Measurements from ENCODE around the gene TOX2.

TOX2 gene

DNA sequence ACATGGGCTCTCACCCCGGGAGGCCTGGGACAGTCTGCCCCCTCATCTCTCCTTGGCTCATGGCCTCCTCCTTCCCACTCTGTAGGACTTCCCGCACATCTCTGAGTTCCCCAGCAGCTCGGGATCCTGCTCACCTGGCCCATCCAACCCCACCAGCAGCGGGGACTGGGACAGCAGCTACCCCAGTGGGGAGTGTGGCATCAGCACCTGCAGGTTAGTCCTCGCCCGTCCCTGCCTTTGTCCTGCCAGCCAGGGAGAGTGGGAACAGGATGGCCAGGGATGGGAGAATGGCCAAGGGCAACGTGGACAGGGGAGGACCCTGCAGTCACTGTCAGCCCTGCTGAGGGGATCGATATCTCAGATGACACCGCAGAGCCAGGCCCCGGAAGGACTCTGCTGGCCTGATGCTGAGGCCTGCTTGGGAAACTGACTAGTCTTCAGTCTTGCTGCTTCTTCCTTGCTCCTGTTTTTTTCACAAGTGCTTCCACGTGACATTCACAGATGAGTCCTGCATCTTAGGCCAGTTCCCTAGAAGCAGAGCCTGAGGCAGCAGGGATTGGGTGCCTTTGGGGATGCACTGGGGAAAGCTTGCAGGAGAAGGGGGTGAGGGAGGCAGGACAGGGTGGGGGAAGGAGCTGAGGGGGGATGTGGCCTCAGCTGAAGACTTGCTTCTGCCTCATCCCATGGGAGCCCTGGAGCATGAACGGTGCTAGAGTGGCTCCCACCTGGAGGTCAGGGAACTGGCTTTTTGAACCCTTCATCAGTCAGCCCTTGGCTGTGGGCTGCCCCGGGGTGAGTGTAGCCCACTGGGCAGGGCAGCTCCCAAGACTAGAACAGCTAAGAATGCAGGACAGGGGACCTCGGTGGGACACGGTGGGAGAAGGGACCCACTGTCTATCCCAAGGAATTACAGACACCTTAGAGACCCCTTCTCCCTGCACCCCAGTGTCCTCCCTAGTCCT lies 152.3 kb downstream of the TOX2 start:
- no peaks in the 10 kb centered on the region for H3K9me3 ChIP-seq
- no peaks in the 10 kb centered on the region for H3K27me3 ChIP-seq
- H3K4me3 ChIP-seq (ENCODE audit: low read depth, low read length), result no peak overlapping the region
- H3K36me3 ChIP-seq, result no peaks in the 10 kb centered on the region
- TF ChIP-seq, protein P1, sequence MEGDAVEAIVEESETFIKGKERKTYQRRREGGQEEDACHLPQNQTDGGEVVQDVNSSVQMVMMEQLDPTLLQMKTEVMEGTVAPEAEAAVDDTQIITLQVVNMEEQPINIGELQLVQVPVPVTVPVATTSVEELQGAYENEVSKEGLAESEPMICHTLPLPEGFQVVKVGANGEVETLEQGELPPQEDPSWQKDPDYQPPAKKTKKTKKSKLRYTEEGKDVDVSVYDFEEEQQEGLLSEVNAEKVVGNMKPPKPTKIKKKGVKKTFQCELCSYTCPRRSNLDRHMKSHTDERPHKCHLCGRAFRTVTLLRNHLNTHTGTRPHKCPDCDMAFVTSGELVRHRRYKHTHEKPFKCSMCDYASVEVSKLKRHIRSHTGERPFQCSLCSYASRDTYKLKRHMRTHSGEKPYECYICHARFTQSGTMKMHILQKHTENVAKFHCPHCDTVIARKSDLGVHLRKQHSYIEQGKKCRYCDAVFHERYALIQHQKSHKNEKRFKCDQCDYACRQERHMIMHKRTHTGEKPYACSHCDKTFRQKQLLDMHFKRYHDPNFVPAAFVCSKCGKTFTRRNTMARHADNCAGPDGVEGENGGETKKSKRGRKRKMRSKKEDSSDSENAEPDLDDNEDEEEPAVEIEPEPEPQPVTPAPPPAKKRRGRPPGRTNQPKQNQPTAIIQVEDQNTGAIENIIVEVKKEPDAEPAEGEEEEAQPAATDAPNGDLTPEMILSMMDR (IDR thresholded peaks at IDR 0.05; ENCODE audit: low read depth, low read length), result no peak
- DNase-seq, result no peak
- H3K4me1 ChIP-seq, result no peaks in the 10 kb centered on the region

DNA sequence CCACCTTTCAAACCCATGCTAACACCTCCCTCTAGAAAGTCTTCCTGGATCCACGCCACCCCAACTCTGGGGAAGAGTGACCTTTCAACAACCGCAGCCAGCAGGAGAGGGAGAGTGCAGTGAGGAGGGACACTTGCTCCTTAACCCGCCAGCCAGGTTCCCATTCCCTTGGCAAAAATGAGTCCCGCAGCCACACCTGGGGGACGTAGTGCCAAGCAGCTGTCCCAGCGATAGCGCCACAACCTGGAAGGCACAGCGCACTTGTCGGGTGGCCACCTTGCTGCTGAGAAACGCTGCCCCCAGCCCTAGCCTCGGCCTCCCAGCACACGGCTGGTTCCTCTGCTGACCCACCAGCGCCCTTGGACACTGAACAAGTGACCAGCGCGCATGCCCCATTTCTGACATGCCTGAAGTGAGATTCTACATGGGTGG lies 153.0 kb downstream of the TOX2 start:
- TF ChIP-seq, protein P1 (IDR thresholded peaks at IDR 0.05; ENCODE audit: low read depth, low read length), result no peak
- no peaks in the 10 kb centered on the region for H3K36me3 ChIP-seq
- H3K27me3 ChIP-seq, result no peaks in the 10 kb centered on the region
- DNase-seq, result no peak
- no peaks in the 10 kb centered on the region for H3K9me3 ChIP-seq
- H3K4me1 ChIP-seq, result no peaks in the 10 kb centered on the region
- no peak overlapping the region for H3K4me3 ChIP-seq (ENCODE audit: low read depth, low read length)

DNA sequence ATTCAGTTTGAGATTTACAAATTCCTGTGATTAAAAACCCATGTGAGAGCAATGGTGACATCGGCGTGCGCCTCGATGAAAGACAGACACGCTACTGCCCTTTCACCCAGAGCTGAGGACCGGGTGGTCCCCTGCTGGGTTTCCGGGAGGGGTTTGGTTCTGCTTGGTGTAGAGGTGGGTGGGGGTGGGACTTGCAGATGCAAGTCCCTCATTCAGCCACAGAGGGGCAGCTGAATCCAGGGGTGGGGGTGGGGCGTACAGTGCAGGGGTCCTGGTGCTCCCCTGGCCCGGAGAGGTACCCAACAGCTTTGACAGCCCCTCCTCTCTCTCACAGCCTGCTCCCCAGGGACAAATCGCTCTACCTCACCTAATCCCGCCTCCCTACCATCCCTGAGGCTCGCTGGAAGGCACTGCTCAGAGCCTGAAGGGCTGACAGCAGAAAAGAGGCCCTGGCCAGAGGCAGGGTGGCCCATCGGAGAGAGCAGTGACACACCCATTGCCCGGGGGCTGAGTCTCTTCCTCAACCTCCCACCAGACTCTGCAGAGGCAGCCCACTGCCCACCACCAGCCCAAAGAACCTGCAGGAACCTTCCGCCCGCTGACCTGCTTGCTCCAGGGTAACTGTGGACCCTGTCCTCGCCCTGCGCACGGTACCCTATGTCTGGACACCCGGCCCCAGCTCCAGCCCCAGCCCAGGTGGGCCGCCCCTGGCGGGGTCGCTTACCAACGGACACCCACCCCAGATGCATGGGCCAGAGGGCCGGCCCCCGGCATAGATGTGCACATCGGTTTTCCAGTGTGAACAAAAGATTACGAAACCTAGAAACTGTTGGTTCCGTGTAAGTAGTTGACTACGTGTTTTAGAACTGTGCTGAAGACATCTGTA lies 153.9 kb downstream of the TOX2 start:
- H3K4me3 ChIP-seq (ENCODE audit: low read depth, low read length), result no peak overlapping the region
- H3K36me3 ChIP-seq, result no peaks in the 10 kb centered on the region
- DNase-seq, result no peak
- TF ChIP-seq, protein P1 (IDR thresholded peaks at IDR 0.05; ENCODE audit: low read depth, low read length), result 0 out of 2 replicates have a peak, but pooled peaks have one; percentile 6
- H3K9me3 ChIP-seq, result no peaks in the 10 kb centered on the region
- peaks cover 6% of the 10 kb centered on the region; the same call in 1 of the 2 replicates for H3K4me1 ChIP-seq
- H3K27me3 ChIP-seq, result no peaks in the 10 kb centered on the region

DNA sequence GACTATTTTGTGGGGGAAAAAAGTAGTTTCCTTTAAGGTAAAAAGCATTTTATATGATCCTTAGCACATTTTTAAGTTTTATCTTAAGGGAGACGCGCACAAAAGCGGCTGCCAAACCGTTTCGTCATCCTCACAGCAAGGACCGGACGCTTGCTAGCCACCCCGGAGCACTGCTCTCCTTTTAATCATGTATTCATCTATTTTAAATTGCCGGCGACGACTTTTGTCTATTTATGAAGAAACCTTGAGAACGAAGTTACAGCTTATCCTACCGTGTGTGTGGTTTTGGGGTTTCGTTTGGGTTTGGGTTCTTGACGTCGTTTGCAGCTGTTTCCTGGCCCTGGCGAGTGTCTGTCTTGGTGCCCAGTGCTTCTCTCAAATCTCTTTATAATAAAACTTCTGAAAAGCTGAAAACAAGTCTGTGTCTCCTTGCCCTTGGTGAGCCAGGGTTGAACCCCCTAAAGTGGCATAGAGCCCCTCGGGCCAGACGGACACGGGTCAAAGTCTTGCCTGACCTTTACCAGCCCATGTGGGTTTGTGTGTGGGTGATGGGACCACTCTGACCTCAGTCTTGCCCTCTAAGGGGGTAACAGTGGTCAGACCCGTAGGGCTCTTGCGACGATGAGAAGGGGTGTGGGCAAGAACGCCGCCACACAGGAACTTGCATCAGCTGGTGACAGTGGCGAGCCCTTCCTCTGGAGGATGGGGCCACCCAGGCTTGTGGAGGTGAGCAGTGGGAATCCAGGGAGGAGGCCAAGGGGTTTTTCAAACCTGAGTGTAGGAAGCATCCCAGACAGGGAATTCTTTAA lies 154.8 kb downstream of the TOX2 start:
- Histone ChIP-seq H3K4me1 (peaks cover 14% of the 10 kb centered on the region; the same call in 1 of the 2 replicates), H3K4me3 (ENCODE audit: low read depth, low read length) (no peak overlapping the region), H3K27me3 (no peaks in the 10 kb centered on the region), H3K9me3 (no peaks in the 10 kb centered on the region), H3K36me3 (no peaks in the 10 kb centered on the region)
- TF ChIP-seq, protein P1 (IDR thresholded peaks at IDR 0.05; ENCODE audit: low read depth, low read length), result no peak
- DNase-seq, result no peak

DNA sequence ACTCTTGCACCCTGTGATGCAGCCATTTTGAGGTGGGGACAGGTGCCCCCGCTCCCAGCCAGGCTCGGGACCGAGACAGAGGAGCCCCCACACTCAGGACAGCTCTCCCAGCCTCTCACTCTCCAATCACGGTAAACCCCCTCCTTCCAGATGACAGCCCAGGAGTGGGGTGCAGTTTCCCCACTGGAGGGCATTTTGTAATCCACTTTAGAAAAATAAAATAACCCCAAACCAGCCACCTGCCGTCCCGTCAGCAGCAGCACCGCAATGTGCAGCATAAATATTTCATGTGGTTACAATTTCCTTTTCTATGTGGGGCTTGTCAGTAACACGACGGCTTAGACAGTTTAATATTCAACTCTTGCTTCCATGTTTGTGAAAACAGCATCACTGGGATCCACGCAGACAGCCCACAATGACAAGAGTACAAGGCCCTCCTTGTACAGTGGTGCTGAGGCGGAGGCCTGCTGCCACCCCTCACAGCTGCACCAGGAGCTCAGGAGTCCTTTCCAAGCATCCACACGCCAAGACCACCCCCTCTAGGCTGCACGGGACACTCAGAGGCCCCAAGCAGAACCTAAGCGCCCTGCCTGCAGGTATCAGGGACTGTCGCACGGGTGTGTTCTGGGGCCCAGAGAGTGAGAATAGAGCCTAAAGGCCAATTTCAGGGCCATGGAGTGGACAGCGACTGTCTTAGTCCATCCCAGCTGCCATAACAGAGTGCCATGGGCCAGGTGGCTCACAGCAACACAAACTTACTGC lies 155.7 kb downstream of the TOX2 start:
- H3K4me1 ChIP-seq, result peaks cover 19% of the 10 kb centered on the region
- H3K27me3 ChIP-seq, result no peaks in the 10 kb centered on the region
- H3K4me3 ChIP-seq (ENCODE audit: low read depth, low read length), result no peak overlapping the region
- no peaks in the 10 kb centered on the region for H3K9me3 ChIP-seq
- no peak for DNase-seq
- TF ChIP-seq, protein P1 (IDR thresholded peaks at IDR 0.05; ENCODE audit: low read depth, low read length), result no peak
- H3K36me3 ChIP-seq, result no peaks in the 10 kb centered on the region

All from BE2C (cell line).